Caco-2 (cell line): ENCODE data around the gene ISL2. TPM values are rescaled to one million over a fixed set of nuclear protein-coding genes. Genes with fewer than 3 reads are reported as not detected.
"Not testable (repeated sequence)": the region's sequence is repeated elsewhere in the genome, so short reads cannot be mapped to it uniquely, and the experiment has no call there.

Source experiments
- BruUV-seq: library from RNA; stranded (reverse); fragments of 400-500 nt; replicated peaks from 2 replicates; lab custom pipeline; 2021; lab: Mats Ljungman, UMichigan
- CTCF ChIA-PET: fragments of 300-600 bp; sonication (Branson Sonifier 250); formaldehyde crosslinking; loops from one replicate; lab custom pipeline; 2022; ENCODE audit warnings: antibody characterized with exemption; lab: Charles Lee
- POLR2A ChIA-PET: fragments of 300-600 bp; sonication (Branson Sonifier 250); formaldehyde crosslinking; loops from one replicate; lab custom pipeline; 2022; ENCODE audit warnings: antibody characterized with exemption; lab: Charles Lee
- DNase-seq, 2 experiments: peaks; one replicate each; pipeline versions ENCODE4 v3.0.0 to v3.0.0-alpha.2; 2020 to 2022
- H3K27me3 ChIP-seq: replicated peaks from 2 replicates; pipeline ENCODE4 v1.6.0; 2011; ENCODE audit warnings: low read length; ENCODE audit not compliant: control insufficient read depth, insufficient read depth
- H3K36me3 ChIP-seq: 2 replicates; pipeline ENCODE4 v1.5.1; 2011; ENCODE audit warnings: low read length; ENCODE audit not compliant: control insufficient read depth, insufficient read depth
- H3K4me1 ChIP-seq: fragments of 250-450 bp; sonication (Bioruptor Pico); 2 replicates; pipeline ENCODE4 v1.5.1; 2020; ENCODE audit warnings: mild to moderate bottlenecking
- H3K4me3 ChIP-seq: 2 replicates; pipeline ENCODE4 v1.5.1; 2011; ENCODE audit warnings: low read depth, mild to moderate bottlenecking, control low read depth, low read length
- H3K9me3 ChIP-seq: fragments of 250-450 bp; sonication (Bioruptor Pico); 2 replicates; pipeline ENCODE4 v1.5.1; 2020; ENCODE audit warnings: mild to moderate bottlenecking, moderate library complexity
- H3K27ac Mint-ChIP-seq: one replicate; pipeline ENCODE4 v1.8.0; 2022; ENCODE audit warnings: mixed read lengths; ENCODE audit not compliant: unreplicated experiment
- H3K27me3 Mint-ChIP-seq: one replicate; pipeline ENCODE4 v1.8.0; 2022; ENCODE audit warnings: mixed read lengths; ENCODE audit not compliant: insufficient read depth, unreplicated experiment
- H3K36me3 Mint-ChIP-seq: one replicate; pipeline ENCODE4 v1.8.0; 2022; ENCODE audit warnings: mild to moderate bottlenecking, mixed read lengths; ENCODE audit not compliant: insufficient read depth, unreplicated experiment
- H3K4me1 Mint-ChIP-seq: one replicate; pipeline ENCODE4 v1.8.0; 2022; ENCODE audit warnings: low read depth, mixed read lengths; ENCODE audit not compliant: unreplicated experiment
- H3K4me3 Mint-ChIP-seq: one replicate; pipeline ENCODE4 v1.8.0; 2022; ENCODE audit warnings: mild to moderate bottlenecking, moderate library complexity, mixed read lengths; ENCODE audit not compliant: unreplicated experiment
- H3K9me3 Mint-ChIP-seq: one replicate; pipeline ENCODE4 v1.8.0; 2022; ENCODE audit warnings: mixed read lengths; ENCODE audit not compliant: unreplicated experiment
- intact Hi-C: fragments of 100-400 bp; cut with micrococcal nuclease; formaldehyde crosslinking; loops from one replicate; pipeline ENCODE4 v1.10.0; 2022; ENCODE audit not compliant: unreplicated experiment
- total RNA-seq: library from RNA; stranded (reverse); gene quantifications from 2 replicates; pipeline ENCODE4 v1.2.3, GENCODE V29; 2022
- TF ChIP-seq, protein P1 (sequence below), 2 experiments: fragments of 200-600 bp in 1 of 2; IDR thresholded peaks; 1 replicate in 1 of 2; 2 replicates in 1 of 2; pipeline versions ENCODE4 v1.5.1 to v1.8.0; 2011 to 2022; ENCODE audit warnings: antibody characterized with exemption in 1 of 2, control low read depth in 1 of 2, inconsistent platforms in 1 of 2, low read depth in 1 of 2, low read length in 1 of 2, mild to moderate bottlenecking in 1 of 2, moderate library complexity in 1 of 2; ENCODE audit not compliant: insufficient read depth in 1 of 2, severe bottlenecking in 1 of 2, unreplicated experiment in 1 of 2

ISL2 gene
- total RNA-seq, 1 experiment from 2014 or later: 11.0 TPM

DNA sequence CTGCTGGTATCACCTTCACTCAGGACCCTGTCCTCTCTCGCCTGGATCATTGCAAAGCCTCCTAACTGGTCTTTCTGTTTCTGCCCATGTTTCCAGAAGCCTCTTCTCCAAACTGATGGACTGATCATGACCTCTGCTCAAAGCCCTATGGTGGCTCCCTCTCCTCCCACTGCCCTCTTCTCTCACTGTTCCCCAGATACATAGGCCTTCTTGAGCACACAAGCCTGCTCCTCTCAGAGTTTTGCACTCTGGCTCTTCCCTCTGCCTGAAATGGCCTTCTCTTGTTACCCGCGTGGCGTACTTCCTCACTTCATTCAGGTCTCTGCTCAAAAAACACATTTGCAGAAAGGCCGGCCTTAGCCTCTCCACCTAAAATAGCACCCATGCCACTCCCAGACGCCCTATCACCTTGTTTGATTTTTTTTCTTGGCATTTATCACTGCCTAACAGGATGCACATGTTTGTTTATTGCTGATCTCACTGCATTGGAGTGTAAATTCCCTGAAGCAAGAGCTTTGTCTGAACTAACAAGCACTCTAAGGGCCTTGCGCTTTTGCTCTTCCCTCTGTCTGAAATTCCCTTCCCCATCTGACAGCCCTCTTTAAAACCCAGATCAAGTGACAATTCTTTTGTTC, 23.9 kb upstream of the ISL2 start:
- Mint-ChIP-seq H3K36me3 (peaks cover 22% of the 10 kb centered on the region), H3K9me3 (no peaks in the 10 kb centered on the region), H3K4me3 (peak overlapping the region; percentile 63), H3K27me3 (no peaks in the 10 kb centered on the region), H3K4me1 (peaks cover 25% of the 10 kb centered on the region), H3K27ac (peak overlapping the region; percentile 40)
- H3K27me3 ChIP-seq: no peaks in the 10 kb centered on the region
- intact Hi-C loops: no loop called here
- H3K4me3 ChIP-seq: no peak overlapping the region
- BruUV-seq: no TSS peak
- no peaks in the 10 kb centered on the region for H3K9me3 ChIP-seq
- no peaks in the 10 kb centered on the region for H3K36me3 ChIP-seq
- DNase-seq: peak; percentile 47 to 52
- peaks cover 40% of the 10 kb centered on the region for H3K4me1 ChIP-seq
- ChIA-PET POLR2A (interaction anchor here (1.3 kb wide), 1 partner anchor 33 kb away, joined by 4 read pairs; no protein-coding TSS in a partner anchor), CTCF (interaction anchor here (0.8 to 1.4 kb wide), 2 partner anchors 17 to 24 kb away, joined by 4 to 7 read pairs; partner anchors contain the start of gene ISL2)
- TF ChIP-seq, protein P1, sequence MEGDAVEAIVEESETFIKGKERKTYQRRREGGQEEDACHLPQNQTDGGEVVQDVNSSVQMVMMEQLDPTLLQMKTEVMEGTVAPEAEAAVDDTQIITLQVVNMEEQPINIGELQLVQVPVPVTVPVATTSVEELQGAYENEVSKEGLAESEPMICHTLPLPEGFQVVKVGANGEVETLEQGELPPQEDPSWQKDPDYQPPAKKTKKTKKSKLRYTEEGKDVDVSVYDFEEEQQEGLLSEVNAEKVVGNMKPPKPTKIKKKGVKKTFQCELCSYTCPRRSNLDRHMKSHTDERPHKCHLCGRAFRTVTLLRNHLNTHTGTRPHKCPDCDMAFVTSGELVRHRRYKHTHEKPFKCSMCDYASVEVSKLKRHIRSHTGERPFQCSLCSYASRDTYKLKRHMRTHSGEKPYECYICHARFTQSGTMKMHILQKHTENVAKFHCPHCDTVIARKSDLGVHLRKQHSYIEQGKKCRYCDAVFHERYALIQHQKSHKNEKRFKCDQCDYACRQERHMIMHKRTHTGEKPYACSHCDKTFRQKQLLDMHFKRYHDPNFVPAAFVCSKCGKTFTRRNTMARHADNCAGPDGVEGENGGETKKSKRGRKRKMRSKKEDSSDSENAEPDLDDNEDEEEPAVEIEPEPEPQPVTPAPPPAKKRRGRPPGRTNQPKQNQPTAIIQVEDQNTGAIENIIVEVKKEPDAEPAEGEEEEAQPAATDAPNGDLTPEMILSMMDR (IDR thresholded peaks at IDR 0.05; ENCODE audit: insufficient read depth in 1 of 2, low read depth in 1 of 2, low read length in 1 of 2, severe bottlenecking in 1 of 2, unreplicated experiment in 1 of 2): no peak

DNA sequence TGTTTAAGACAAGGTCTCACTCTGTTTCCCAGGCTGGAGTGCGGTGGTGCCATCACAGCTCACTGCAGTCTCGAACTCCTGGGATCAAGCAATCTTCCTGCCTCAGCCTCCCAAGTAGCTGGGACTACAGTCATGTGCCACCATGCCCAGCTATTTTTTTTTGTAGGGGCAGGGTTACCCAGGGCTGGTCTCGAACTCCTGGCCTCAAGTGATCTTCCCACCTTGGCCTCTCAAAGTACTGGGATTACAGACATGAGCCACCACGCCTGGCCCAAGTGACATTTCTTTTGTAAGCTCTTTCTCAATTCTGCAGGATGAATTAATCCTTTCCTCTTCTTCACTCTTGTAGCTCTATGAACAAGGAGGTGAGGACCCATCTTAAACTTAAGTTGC, 23.4 kb upstream of the ISL2 start:
- peaks cover 22% of the 10 kb centered on the region for H3K36me3 Mint-ChIP-seq
- intact Hi-C loops, H3K36me3 ChIP-seq, H3K27me3 ChIP-seq, H3K9me3 Mint-ChIP-seq, DNase-seq, BruUV-seq, H3K9me3 ChIP-seq, H3K4me3 ChIP-seq, H3K27me3 Mint-ChIP-seq: not testable (repeated sequence)
- ChIA-PET CTCF (interaction anchor here (0.8 to 1.4 kb wide), 2 partner anchors 17 to 23 kb away, joined by 4 to 7 read pairs; partner anchors contain the start of gene ISL2), POLR2A (interaction anchor here (1.3 kb wide), 1 partner anchor 32 kb away, joined by 4 read pairs; no protein-coding TSS in a partner anchor)
- H3K4me1 ChIP-seq: peaks cover 40% of the 10 kb centered on the region
- peaks cover 23% of the 10 kb centered on the region for H3K4me1 Mint-ChIP-seq
- peak overlapping the region; percentile 63 for H3K4me3 Mint-ChIP-seq
- H3K27ac Mint-ChIP-seq: peak overlapping the region; percentile 40

DNA sequence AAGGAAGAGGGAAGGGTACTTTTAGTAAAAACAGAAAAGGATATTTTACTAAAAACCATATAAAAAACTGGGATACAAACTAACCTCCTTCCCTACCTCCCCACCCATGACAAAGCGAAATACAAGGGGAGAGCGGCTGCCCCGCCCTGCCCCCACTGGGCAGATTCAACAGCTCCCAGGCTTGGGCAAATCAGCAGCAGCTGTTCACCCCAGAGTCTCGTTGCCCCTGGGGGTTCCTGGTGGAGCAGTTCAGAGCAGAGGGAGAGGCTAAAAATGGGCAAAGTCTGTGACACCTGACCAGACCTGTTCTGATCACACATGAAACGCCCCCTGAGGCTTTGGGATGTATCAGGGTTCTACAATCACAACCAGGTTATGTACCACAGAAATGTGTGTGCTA, 22.8 kb upstream of the ISL2 start:
- ChIA-PET POLR2A (interaction anchor here (1.3 kb wide), 1 partner anchor 32 kb away, joined by 4 read pairs; no protein-coding TSS in a partner anchor), CTCF (interaction anchor here (1.4 kb wide), 1 partner anchor 16 kb away, joined by 7 read pairs; no protein-coding TSS in a partner anchor)
- intact Hi-C loops: no loop called here
- H3K4me1 Mint-ChIP-seq: peaks cover 17% of the 10 kb centered on the region
- TF ChIP-seq, protein P1 (IDR thresholded peaks at IDR 0.05; ENCODE audit: insufficient read depth in 1 of 2, low read depth in 1 of 2, low read length in 1 of 2, severe bottlenecking in 1 of 2, unreplicated experiment in 1 of 2): no peak
- no peak overlapping the region for H3K4me3 Mint-ChIP-seq
- Histone ChIP-seq H3K4me3 (no peak overlapping the region), H3K4me1 (peaks cover 37% of the 10 kb centered on the region), H3K36me3 (no peaks in the 10 kb centered on the region), H3K9me3 (no peaks in the 10 kb centered on the region), H3K27me3 (no peaks in the 10 kb centered on the region)
- peak overlapping the region; percentile 40 for H3K27ac Mint-ChIP-seq
- H3K27me3 Mint-ChIP-seq: no peaks in the 10 kb centered on the region
- H3K36me3 Mint-ChIP-seq: peaks cover 17% of the 10 kb centered on the region
- peak in 1 of 2 experiments; percentile 41 for DNase-seq
- BruUV-seq: no TSS peak
- H3K9me3 Mint-ChIP-seq: no peaks in the 10 kb centered on the region
